Activated CD4-positive, CD25-positive, alpha-beta regulatory T cell treated with anti-CD3 and anti-CD28 coated beads, Interleukin-2, amount 50 U/mL, for 24 hours (primary cell): ENCODE data around the gene RINT1.

ENCODE experiments used
- ATAC-seq, 2 donors: fragments of 150-1000 bp; cut with Tn5 transposase; one replicate each; pipeline ENCODE4 v1.10.0; 2021; ENCODE audit warnings: mild to moderate bottlenecking in 1 of 2, moderate library complexity in 1 of 2

Gene RINT1

DNA sequence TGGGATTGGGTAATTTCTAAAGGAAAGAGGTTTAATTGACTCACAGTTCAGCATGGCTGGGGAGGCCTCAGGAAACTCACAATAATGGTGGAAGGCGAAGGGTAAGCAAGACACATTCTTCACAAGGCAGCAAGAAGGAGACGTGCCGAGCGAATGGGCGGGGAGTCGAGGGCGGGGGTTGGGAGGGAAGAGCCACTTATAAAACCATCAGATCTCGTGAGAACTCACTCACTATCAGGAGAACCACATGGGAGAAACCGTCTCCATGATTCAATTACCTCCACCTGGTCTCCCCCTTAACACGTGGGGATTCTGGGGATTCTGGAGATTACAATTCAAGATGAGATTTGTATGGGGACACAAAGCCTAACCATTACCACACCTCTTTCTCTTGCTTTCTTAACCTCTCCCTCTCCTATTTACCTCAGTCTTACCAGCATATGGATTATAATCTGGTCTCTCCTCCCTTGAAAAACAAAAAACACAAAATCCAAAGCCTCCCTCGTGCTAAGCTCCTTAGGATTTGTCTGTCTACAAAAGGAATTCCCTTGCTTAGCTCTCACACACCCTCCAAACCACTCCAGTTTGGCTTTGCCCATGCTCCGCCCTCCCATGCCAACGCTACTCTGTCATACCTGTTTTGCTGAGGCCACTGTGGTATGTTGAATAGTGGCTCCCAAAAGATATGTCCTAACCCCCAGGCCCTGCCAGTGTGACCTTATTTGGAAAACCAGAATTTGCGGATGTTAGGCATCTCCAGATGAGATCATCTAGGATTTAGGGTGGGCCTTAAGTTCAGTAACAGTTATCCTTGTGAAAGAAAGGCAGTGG is 68.9 kb downstream of the RINT1 start:
- ATAC-seq = no peak

DNA sequence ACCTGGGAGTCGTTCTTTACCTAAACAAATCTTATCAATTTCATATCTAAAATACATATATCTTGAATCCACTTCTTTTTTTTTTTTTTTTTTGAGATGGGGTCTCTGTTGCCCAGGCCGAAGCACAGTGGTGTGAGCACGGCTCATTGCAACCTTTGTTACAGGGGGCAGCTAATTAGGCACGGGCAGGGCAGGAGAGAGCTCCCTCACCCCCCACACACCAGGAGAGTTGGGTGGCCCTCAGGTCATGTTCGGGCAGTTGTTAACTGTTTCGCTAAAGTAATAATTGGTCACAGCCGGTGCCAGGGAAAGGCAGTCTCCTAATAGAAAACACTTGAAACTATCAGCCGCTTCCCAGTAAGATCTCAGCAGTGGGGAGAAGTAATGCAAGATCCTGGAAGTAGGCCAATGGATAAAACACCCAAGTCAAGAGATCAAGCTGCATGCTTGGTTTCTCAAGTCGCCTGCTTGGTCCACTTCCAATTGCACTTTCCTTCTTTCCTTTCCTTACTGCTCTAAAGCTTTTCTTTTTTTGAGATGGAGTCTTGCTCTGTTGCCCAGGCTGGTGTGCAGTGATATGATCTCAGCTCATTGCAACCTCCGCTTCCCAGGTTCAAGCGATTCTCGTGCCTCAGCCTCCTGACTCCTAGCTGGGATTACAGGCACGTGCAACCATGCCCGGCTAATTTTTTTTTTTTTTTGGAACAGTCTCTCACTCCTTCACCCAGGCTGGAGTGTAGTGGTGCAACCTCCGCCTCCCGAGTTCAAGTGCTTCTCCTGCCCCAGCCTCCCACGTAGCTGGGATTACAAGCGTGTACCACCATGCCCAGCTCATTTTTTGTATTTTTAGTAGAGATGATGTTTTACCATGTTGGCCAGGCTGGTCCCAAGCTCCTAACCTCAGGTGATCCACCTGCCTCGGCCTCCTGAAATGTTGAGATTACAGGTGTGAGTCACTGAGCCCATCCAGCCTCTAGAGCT is 70.6 kb downstream of the RINT1 start:
- ATAC-seq = no peak

DNA sequence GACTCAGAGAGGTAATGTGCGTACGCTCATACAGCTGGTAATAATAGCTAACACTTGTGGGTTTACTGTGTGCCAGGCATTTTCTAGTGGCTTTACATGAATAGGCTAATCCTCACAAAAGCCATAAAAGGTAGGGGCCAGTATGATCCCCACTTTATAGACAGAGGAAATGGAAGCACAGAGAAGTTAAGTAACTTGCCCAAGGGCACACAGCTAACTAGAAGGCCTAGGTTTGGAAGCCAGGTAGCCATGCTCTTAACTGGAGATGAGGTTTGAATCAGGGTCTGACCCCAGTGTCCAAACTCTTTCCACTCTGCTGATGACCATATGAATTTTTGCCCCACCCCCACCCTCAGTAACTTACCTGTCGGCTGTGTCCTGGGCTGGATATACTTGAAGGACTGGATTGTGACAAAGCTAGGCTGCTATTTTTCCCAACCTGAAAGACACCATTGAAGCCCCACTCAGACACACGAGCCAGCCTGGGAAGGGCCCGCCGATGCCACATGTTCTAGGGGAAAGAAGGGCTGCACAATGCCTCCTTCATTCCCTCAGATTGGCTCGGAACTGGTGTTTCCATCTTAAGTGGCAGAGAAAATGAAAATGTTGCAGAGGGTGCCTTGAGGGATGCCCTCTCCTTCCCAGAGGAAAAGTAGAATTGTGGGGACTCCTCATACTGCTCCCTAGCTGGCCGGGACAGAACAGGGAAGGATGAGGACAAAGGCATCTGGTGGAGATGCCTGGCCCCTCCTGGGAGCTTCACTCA is 78.3 kb downstream of the RINT1 start:
- ATAC-seq = no peak

DNA sequence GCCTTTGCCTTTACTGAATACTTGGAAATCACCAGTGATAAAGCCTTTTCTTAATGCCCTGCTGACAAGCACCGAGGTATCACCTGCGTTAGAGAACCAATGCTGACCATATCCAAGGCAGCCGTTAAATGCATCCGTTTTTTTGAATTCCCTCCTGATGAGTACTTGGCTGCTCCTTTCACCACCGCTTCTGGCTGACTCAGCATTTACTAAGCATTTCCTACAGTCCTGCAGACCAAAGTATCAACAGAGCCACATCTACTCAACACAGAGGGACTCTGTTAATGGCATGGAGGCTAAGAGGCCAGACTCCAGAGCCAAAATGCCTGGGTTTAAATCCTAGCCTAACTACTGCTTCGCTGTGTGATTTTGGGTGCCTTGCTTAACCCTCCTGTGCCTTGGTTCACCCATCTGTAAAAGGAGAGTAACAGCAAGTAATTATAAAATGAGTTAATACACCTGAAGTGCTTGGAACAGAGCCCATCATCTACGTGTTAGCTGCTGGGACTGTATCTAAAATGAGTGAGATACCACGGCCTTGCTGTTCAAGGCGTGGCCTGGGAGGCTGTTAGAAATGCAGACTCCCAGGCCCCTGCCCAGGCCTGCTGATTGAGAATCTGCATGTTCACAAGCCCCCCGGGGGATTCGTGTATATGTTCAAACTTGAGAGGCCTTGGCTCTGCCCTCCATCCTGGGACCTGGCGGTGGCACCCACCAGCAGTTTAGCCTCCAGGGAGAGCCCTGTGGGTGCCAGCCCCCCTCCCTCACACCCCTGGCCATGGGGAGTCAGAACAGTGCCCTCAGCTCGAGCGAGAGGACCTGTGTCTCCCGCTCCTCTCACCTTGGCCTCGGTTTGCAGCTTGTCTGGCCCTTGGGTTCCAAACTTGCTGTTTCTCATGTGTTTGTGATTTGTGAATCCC is 80.1 kb downstream of the RINT1 start:
- ATAC-seq = no peak

DNA sequence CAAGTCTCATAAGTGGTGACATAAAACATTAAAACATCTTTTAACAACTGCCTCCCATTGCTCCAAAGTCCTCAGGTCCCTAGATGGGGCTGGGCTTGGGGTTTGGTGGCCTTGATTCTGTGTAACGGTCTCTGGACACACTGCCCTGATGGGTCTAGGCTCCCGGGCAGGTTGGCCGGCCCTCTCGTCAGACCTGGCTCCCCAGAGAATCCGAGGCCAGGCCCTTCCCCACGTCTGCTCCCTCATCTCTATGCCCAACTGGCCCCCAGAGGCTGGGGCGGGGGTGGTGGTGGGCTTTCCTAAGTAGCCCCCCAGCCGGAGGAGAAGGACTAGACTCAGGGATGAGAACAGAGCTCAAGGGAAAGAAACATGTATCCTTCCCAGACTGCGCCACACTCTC is 80.8 kb downstream of the RINT1 start:
- no peak for ATAC-seq

DNA sequence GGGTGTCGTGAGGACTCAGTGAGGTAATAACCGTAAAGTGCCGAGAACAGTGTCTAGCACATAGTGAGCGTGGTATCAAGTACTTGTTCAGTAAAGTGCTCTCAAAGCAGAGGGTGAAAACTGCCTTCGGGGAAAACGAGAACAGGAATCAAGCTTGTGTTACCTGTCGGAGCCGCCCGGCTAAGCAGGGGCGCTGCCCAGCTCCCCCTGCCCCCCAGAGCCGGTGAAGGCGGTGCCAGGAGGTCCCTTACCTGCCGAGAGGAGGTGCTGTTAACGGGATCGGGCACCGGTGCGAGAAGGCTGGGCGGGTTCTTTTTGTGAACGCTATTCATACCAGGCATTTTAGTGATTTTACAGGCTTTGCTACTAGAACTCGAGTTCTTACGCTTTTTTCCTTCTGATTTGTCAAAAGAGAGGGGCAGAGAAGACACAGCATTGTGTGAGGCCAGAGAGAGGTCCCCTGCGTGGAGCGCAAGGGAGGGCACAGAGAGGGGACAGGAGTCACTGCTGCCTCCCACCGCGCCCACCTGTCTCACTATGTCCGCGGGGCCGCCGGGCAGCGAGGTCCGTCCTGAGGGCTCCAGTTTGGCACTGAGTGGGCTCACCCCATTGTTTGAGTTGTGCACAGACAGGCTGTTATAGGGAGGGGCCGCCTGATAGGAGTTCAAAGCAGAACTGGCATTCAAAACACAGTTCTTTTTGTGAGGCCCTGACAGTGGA is 81.8 kb downstream of the RINT1 start:
- no peak for ATAC-seq

DNA sequence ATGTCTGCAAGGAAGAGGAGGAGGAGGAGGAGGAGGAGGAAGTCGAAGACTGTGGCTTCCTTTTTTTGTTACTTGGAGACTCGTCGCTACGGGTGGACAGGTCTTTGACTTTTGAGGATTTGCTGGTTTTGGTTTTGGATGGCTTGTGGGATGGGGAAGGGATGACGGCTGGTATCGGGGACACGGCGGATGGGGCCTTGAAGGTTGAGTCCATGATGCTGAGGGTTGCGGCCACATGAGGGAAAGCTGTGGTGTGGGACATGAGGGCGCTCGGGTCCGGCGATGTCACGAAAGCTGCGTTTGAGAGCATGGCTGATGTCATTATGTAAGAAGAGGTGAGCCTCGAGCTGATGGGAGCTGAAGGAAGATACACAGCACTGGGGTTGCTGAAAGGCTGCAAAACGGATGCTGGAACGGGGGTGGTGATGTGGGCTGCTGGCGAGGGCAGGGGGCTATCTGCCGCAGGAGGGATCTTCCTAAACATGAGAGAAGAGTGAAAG is 82.4 kb downstream of the RINT1 start:
- ATAC-seq = no peak
